HG02943 (cell line): Measurements from ENCODE around the gene LAMA2.

Source experiments
- ATAC-seq: cut with Tn5 transposase; IDR thresholded peaks from one replicate; pipeline ENCODE4 v1.9.1; 2021; ENCODE audit warnings: mild to moderate bottlenecking, low read depth, moderate library complexity; ENCODE audit not compliant: unreplicated experiment

LAMA2 gene

DNA sequence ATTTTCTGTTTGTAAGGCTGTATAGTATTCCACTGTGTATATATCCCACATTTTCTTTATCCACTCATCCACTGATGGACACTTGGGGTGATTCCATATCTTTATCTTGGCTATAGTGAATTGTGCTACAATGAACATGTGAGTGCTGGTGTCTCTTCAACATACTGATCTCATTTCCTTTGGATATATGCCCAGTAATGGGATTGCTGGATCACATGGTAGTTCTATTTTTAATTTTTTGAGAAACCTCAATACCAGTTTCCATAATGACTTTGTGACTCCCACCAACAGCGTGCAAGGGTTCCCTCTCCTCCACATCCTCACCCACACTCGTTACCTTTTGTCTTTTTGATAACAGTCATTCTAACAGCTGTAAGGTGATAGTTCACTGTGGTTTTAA lies 661.0 kb downstream of the LAMA2 start:
- ATAC-seq = no peak

DNA sequence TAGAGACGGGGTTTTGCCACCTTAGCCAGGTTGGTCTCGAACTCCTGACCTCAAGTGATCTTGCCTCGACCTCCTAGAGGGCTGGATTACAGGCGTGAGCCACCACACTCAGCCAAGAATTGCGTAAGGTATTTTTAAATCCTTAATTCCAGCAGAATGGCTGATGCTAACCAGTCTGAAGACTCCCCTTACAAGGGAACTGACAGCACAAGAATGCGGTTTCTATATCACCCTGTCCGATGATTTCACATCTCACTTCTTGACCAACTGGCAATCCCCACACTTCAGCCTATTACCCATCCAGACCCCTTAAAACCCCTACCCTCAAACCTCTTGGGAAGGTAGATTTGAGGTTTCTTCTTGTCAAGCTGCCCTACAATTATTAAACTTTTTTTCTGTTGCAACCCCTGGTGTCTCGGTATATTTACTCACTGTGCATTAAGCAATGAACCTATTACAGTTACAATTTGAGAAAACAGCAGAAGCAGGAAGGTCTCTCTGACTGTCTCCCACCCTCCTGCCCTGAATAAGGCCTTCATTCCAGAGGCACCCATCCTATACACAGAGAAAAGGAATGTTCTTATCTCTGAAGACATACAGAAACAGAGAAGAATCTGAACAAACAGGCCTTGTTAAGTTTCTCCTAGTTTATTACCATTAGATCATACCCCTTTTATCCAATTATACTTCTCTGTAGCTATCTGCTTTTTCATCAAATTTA lies 662.1 kb downstream of the LAMA2 start:
- ATAC-seq = no peak

DNA sequence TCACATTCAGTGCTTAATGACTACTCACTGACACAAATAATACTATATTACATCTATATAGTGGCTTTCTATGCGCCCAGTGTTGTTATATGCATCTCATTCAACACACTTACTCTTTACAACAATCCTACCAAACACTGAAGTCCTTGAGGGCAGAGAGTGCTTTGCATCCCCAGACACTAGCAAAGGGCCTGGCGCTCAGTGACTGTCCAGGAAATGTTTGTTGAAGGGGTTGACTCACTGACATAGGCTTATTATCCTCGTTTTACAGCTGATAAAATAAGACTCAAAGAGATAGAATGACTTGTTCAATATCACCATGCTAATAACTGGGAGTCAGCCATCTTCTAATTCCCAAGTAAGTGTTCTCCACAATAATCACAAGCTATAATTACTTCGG lies 663.8 kb downstream of the LAMA2 start:
- no peak for ATAC-seq

DNA sequence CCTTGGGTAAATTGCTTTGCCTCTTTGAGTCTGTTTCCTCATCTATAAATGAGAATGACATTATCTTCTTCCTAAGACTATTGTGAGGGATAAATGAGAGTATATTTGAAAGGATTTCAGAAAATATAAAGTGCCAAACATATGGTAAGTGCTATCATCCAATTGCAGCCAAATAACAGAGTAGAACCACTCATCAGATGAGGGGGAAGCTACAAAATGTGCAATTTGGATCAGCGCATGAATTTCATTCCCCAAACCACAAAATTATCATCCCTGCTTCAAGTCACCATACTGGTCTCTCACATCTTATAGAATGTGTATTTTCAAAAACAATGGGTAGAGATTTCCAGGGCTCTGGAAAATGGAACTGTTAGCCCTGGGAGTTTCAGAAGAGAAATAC lies 668.5 kb downstream of the LAMA2 start:
- no peak for ATAC-seq

DNA sequence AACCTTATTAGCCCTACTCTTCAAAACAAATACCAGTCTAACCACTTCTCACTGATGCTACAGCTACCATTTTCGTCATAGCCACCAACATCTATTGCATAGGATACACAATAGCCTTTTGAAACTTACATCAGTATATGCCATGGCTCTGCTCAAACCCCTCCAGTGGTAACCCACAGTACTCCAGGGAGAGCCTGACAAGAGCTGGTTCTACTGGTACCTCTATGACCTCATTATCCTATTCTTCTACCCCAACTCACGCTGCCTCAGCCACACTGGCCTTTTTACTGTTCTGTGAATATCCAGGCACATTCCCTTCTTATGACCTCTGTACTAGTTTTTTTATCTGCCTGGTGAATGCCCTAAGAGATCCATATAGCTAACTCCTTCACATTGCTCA lies 669.5 kb downstream of the LAMA2 start:
- ATAC-seq = no peak

DNA sequence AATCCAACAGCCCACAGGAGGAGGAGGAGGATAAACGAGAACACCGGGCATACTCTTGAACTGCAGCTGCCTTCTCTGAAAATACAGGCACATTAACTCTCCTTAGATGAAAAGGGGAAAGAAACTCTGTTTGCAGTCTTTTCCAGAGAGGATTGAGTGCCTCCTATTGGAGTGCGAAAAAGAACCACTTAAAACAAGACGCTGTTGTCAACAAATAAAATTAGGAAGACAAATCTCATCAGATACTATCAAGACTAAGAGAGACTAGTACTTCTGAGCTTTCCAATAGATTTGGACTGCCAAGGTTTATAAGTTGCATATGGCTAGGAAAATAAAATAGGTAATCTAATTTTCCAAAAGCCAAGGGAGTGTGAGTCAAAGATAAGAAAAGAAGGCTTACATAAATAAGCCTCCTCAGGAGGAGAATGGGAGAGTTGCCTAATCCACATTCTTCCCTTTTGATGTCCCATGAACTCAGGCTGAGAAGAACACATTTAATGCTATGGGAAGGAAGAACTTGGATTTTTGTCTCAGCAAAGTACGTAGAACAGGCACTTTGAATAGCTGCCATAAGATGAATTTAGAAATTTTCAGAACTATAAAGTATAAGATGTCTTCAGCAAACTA lies 672.4 kb downstream of the LAMA2 start:
- no peak for ATAC-seq

DNA sequence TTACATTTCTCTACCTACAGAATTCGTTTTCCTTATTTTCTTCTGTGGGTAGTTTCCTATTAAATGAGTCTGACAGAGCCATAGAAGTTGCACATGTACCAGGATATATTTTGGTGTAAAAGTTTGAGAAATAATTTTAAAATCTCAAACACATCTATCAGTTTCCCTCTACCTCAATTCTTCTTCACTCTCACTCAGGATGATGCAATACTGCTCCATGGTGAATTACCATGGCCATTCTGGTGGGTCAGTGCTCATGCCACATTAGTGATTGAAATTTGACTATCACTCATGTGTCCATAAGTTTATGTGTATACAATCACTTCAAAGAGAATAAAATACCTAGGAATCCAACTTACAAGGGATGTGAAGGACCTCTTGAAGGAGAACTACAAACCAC lies 675.3 kb downstream of the LAMA2 start:
- no peak for ATAC-seq

DNA sequence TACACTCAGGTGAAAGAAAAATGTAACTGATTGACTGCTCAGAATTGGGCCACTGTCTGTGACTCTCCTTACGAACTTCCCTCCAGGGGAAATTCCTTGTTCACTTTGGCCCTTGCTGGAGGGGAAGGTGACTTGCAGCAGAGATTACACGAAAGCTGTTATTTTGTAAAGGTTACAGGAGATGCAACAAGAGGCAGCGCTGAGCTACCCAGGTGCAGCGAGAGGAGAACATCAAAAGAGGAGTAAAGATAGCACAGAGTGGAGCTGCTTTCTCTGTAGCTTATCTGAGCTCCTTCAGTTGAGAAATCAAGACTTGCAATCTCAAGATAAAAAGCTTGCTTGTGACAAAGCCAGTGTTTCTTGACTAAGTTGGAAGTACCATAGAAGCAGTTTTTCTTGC lies 682.4 kb downstream of the LAMA2 start:
- no peak for ATAC-seq

DNA sequence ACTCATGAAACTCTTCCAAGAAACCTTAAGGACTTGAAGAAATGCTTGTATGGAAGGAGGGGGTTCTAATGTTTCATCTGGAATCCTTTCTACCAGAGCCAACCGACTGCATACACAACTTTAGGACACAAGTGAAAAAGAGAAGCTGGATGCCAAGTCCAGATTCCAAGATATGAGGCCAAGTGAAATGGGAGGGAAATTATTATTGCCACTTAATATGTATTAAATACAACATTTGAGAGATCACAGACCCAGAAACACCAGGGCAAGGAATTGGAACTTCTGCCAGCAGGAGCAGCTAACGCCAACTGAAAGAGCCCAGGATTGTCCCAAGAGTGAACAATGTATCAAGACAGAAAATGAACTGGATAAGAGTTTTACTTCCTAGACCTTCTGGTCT lies 682.9 kb downstream of the LAMA2 start:
- no peak for ATAC-seq
